Gastrocnemius medialis (tissue), 4 donors: Measurements from ENCODE around the gene LNX2. TPM values are rescaled to one million over a fixed set of nuclear protein-coding genes. Genes with fewer than 3 reads are reported as not detected.

Experiments
- ATAC-seq, 2 donors: fragments of 150-250 bp; one replicate each; pipeline ENCODE4 v1.9.1; 2016
- DNase-seq, 2 donors: peaks; one replicate each; pipeline ENCODE4 v3.0.0-alpha.2; 2019
- H3K27ac ChIP-seq, 4 donors: fragments of 200-600 bp; sonication (generic); 1 replicate in 1 of 4; 2 replicates in 3 of 4; pipeline ENCODE4 v1.5.1; 2016 to 2018; ENCODE audit warnings: mild to moderate bottlenecking in 2 of 4, moderate library complexity in 1 of 4
- H3K27me3 ChIP-seq, 3 donors: fragments of 200-600 bp; sonication (generic) in 2 of 3; 1 replicate in 1 of 3; 2 replicates in 2 of 3; pipeline versions ENCODE4 v1.5.1 to v1.6.0; 2016 to 2019; ENCODE audit warnings: mild to moderate bottlenecking in 1 of 3, moderate library complexity in 1 of 3
- H3K36me3 ChIP-seq, 2 donors: fragments of 200-600 bp; sonication (generic) in 1 of 2; one replicate each; pipeline ENCODE4 v1.5.1; 2017 to 2018
- H3K4me1 ChIP-seq, 2 donors: fragments of 200-600 bp; sonication (generic) in 1 of 2; one replicate each; pipeline ENCODE4 v1.5.1; 2016 to 2017; ENCODE audit warnings: mild to moderate bottlenecking in 2 of 2
- H3K4me3 ChIP-seq, 4 donors: fragments of 200-600 bp; sonication (generic) in 3 of 4; 1 replicate in 1 of 4; 2 replicates in 3 of 4; pipeline ENCODE4 v1.5.1; 2016 to 2019; ENCODE audit warnings: mild to moderate bottlenecking in 2 of 4
- H3K9me3 ChIP-seq, 3 donors: fragments of 200-600 bp; sonication (generic) in 2 of 3; 1 replicate in 1 of 3; 2 replicates in 2 of 3; pipeline ENCODE4 v1.5.1; 2016 to 2019
- CTCF ChIP-seq, 5 experiments: fragments of 450-650 bp in 3 of 5; fragments of 200-600 bp in 2 of 5; sonication (generic) in 2 of 5; IDR thresholded peaks in 4 of 5; conservative IDR thresholded peaks in 1 of 5; 1 replicate in 4 of 5; 2 replicates in 1 of 5; pipeline ENCODE4 v1.5.1; 2016 to 2019; ENCODE audit warnings: antibody characterized with exemption in 5 of 5, mild to moderate bottlenecking in 3 of 5, moderate library complexity in 3 of 5
- POLR2A ChIP-seq, 2 donors: fragments of 450-650 bp; IDR thresholded peaks; one replicate each; pipeline ENCODE4 v1.6.1; 2017; ENCODE audit warnings: antibody characterized with exemption in 2 of 2, mild to moderate bottlenecking in 2 of 2, moderate library complexity in 2 of 2
- in situ Hi-C, 4 donors: fragments of 200-750 bp; cut with MboI; loops; one replicate each; pipeline versions ENCODE4 v1.15.0 to v1.8.0; 2017; ENCODE audit warnings: low sequenced_read_pairs in 4 of 4
- intact Hi-C: fragments of 100-400 bp; cut with DNase I; formaldehyde crosslinking; loops from one replicate; pipeline ENCODE4 v1.15.1; 2023; ENCODE audit warnings: low total_unique reads
- total RNA-seq, 4 donors: library from RNA; depleted of rRNA; stranded (reverse); fragments of >200 nt; gene quantifications; one replicate each; pipeline versions ENCODE4 v1.1.0 to v1.2.3, GENCODE V29; 2016

LNX2 gene
- total RNA-seq, 4 donors from 2014 or later = 5.0 to 7.1 (median 6.2) TPM

GRCh38 chr13:27641711-27642502 is 21.6 kb upstream of the LNX2 start:
- Histone ChIP-seq H3K9me3 (no peaks in the 10 kb centered on the region), H3K4me3 (no peak overlapping the region), H3K27ac (no peak overlapping the region), H3K36me3 (no peaks in the 10 kb centered on the region), H3K4me1 (peaks cover 37 to 57% of the 10 kb centered on the region in 2 donors), H3K27me3 (no peaks in the 10 kb centered on the region)
- no peak for ATAC-seq
- no peak for DNase-seq
- intact Hi-C loops = no loop called here
- in situ Hi-C loops = no loop called here
- TF ChIP-seq CTCF (IDR thresholded peaks at IDR 0.05 in 4 of 5, conservative IDR thresholded peaks at IDR 0.05 in 1 of 5) (no peak), POLR2A (IDR thresholded peaks at IDR 0.05) (no peak)

- H3K9me3 ChIP-seq = no peaks in the 10 kb centered on the region
- H3K27ac ChIP-seq = peak overlapping the region in 2 of 4 donors; percentile 18 to 22
- in situ Hi-C loops = no loop called here
- TF ChIP-seq POLR2A (IDR thresholded peaks at IDR 0.05) = no peak
- TF ChIP-seq CTCF (IDR thresholded peaks at IDR 0.05 in 4 of 5, conservative IDR thresholded peaks at IDR 0.05 in 1 of 5) = no peak
- intact Hi-C loops = no loop called here
- H3K4me1 ChIP-seq = peaks cover 37 to 51% of the 10 kb centered on the region in 2 donors
- no peaks in the 10 kb centered on the region for H3K36me3 ChIP-seq
- DNase-seq (no peak), ATAC-seq (no peak)
- H3K27me3 ChIP-seq = no peaks in the 10 kb centered on the region
- no peak overlapping the region for H3K4me3 ChIP-seq
Observed at GRCh38 chr13:27639186-27639585, 18.9 kb upstream of the LNX2 start.

- no peak for TF ChIP-seq CTCF (IDR thresholded peaks at IDR 0.05 in 4 of 5, conservative IDR thresholded peaks at IDR 0.05 in 1 of 5)
- TF ChIP-seq POLR2A (IDR thresholded peaks at IDR 0.05) = no peak
- H3K36me3 ChIP-seq = no peaks in the 10 kb centered on the region
- H3K4me3 ChIP-seq = no peak overlapping the region
- H3K4me1 ChIP-seq = peaks cover 37 to 48% of the 10 kb centered on the region in 2 donors
- H3K9me3 ChIP-seq = no peaks in the 10 kb centered on the region
- intact Hi-C loops = no loop called here
- peak overlapping the region in 2 of 4 donors; percentile 18 to 22 for H3K27ac ChIP-seq
- in situ Hi-C loops = no loop called here
- ATAC-seq (no peak), DNase-seq (no peak)
- no peaks in the 10 kb centered on the region for H3K27me3 ChIP-seq
Observed at GRCh38 chr13:27638521-27638920, 18.2 kb upstream of the LNX2 start.

GRCh38 chr13:27638001-27638400 is 17.7 kb upstream of the LNX2 start:
- DNase-seq (no peak), ATAC-seq (no peak)
- intact Hi-C loops = no loop called here
- TF ChIP-seq CTCF (IDR thresholded peaks at IDR 0.05 in 4 of 5, conservative IDR thresholded peaks at IDR 0.05 in 1 of 5) = no peak
- in situ Hi-C loops = no loop called here
- no peaks in the 10 kb centered on the region for H3K9me3 ChIP-seq
- H3K4me3 ChIP-seq = no peak overlapping the region
- H3K4me1 ChIP-seq = peaks cover 37 to 45% of the 10 kb centered on the region in 2 donors
- no peaks in the 10 kb centered on the region for H3K36me3 ChIP-seq
- no peaks in the 10 kb centered on the region for H3K27me3 ChIP-seq
- peak overlapping the region in 2 of 4 donors; percentile 18 to 22 for H3K27ac ChIP-seq

GRCh38 chr13:27637289-27637626 is 16.9 kb upstream of the LNX2 start:
- no peak overlapping the region for H3K27ac ChIP-seq
- no peak for ATAC-seq
- no peak for DNase-seq
- no peaks in the 10 kb centered on the region for H3K36me3 ChIP-seq
- H3K4me1 ChIP-seq = peaks cover 36 to 38% of the 10 kb centered on the region in 2 donors
- intact Hi-C loops (no loop called here), in situ Hi-C loops (no loop called here)
- H3K9me3 ChIP-seq = no peaks in the 10 kb centered on the region
- TF ChIP-seq CTCF (IDR thresholded peaks at IDR 0.05 in 4 of 5, conservative IDR thresholded peaks at IDR 0.05 in 1 of 5) (no peak), POLR2A (IDR thresholded peaks at IDR 0.05) (no peak)
- H3K27me3 ChIP-seq = no peaks in the 10 kb centered on the region
- no peak overlapping the region for H3K4me3 ChIP-seq
